ENCODE results near the gene ZDHHC19. TPM values are rescaled to one million over a fixed set of nuclear protein-coding genes. Genes with fewer than 3 reads are reported as not detected.

ZDHHC19 gene
- total RNA-seq, 3 donors from 2014 or later: not detected

GRCh38 chr3:196227629-196228493 lies 16.7 kb upstream of the ZDHHC19 start:
- H3K27me3 ChIP-seq: no peaks in the 10 kb centered on the region
- no peaks in the 10 kb centered on the region for H3K9me3 ChIP-seq
- H3K4me3 ChIP-seq: peak overlapping the region in 2 of 3 donors; percentile 1 to 54
- H3K27ac ChIP-seq: no peak overlapping the region
- H3K4me1 ChIP-seq: no peaks in the 10 kb centered on the region
- intact Hi-C loops (cut with DNase I; ENCODE audit: low total_unique reads): no loop called here
- no peak for TF ChIP-seq POLR2A (IDR thresholded peaks at IDR 0.05)
- no peak for TF ChIP-seq POLR2AphosphoS5 (IDR thresholded peaks at IDR 0.05)
- no peak for TF ChIP-seq CTCF (IDR thresholded peaks at IDR 0.05)
- no peak for DNase-seq (ENCODE audit: low spot score in 2 of 2)
- no peaks in the 10 kb centered on the region for H3K36me3 ChIP-seq

- Histone ChIP-seq H3K36me3 (no peaks in the 10 kb centered on the region), H3K27ac (no peak overlapping the region), H3K9me3 (no peaks in the 10 kb centered on the region), H3K4me3 (peak overlapping the region in 2 of 3 donors; percentile 1 to 54), H3K4me1 (no peaks in the 10 kb centered on the region), H3K27me3 (no peaks in the 10 kb centered on the region)
- intact Hi-C loops (cut with DNase I; ENCODE audit: low total_unique reads): no loop called here
- no peak for TF ChIP-seq CTCF (IDR thresholded peaks at IDR 0.05)
- no peak for TF ChIP-seq POLR2A (IDR thresholded peaks at IDR 0.05)
- no peak for TF ChIP-seq POLR2AphosphoS5 (IDR thresholded peaks at IDR 0.05)
- no peak for DNase-seq (ENCODE audit: low spot score in 2 of 2)
Measured at GRCh38 chr3:196227121-196227561, 15.9 kb upstream of the ZDHHC19 start.

GRCh38 chr3:196225763-196226364 lies 14.7 kb upstream of the ZDHHC19 start:
- no peak for DNase-seq (ENCODE audit: low spot score in 2 of 2)
- no peaks in the 10 kb centered on the region for H3K9me3 ChIP-seq
- no peak for TF ChIP-seq POLR2AphosphoS5 (IDR thresholded peaks at IDR 0.05)
- TF ChIP-seq POLR2A (IDR thresholded peaks at IDR 0.05): no peak
- no peak for TF ChIP-seq CTCF (IDR thresholded peaks at IDR 0.05)
- H3K4me1 ChIP-seq: no peaks in the 10 kb centered on the region
- no peak overlapping the region for H3K4me3 ChIP-seq
- intact Hi-C loops (cut with DNase I; ENCODE audit: low total_unique reads): no loop called here
- no peaks in the 10 kb centered on the region for H3K27me3 ChIP-seq
- no peak overlapping the region for H3K27ac ChIP-seq
- H3K36me3 ChIP-seq: no peaks in the 10 kb centered on the region

- no peak overlapping the region for H3K27ac ChIP-seq
- no peak for DNase-seq (ENCODE audit: low spot score in 2 of 2)
- intact Hi-C loops (cut with DNase I; ENCODE audit: low total_unique reads): no loop called here
- no peaks in the 10 kb centered on the region for H3K27me3 ChIP-seq
- no peaks in the 10 kb centered on the region for H3K4me1 ChIP-seq
- no peak overlapping the region for H3K4me3 ChIP-seq
- H3K9me3 ChIP-seq: no peaks in the 10 kb centered on the region
- no peaks in the 10 kb centered on the region for H3K36me3 ChIP-seq
- TF ChIP-seq POLR2AphosphoS5 (IDR thresholded peaks at IDR 0.05): no peak
- no peak for TF ChIP-seq POLR2A (IDR thresholded peaks at IDR 0.05)
- TF ChIP-seq CTCF (IDR thresholded peaks at IDR 0.05): no peak
Measured at GRCh38 chr3:196225086-196225485, 13.9 kb upstream of the ZDHHC19 start.
